Sigmoid colon (tissue), 7 donors: ENCODE data around the gene CT45A8. TPM values are rescaled to one million over a fixed set of nuclear protein-coding genes. Genes with fewer than 3 reads are reported as not detected.
"Not testable (repeated sequence)": the region's sequence is repeated elsewhere in the genome, so short reads cannot be mapped to it uniquely, and the experiment has no call there.

Source experiments
- DNase-seq: peaks from one replicate; pipeline ENCODE4 v3.0.0-alpha.2; 2019
- H3K27ac ChIP-seq, 4 donors: fragments of 200-600 bp; sonication (generic); one replicate each; pipeline ENCODE4 v1.5.1; 2016 to 2019; ENCODE audit warnings: mild to moderate bottlenecking in 1 of 4
- H3K27me3 ChIP-seq, 3 donors: fragments of 200-600 bp; sonication (generic); one replicate each; pipeline ENCODE4 v1.5.1; 2019; ENCODE audit warnings: mild to moderate bottlenecking in 1 of 3
- H3K36me3 ChIP-seq, 4 donors: fragments of 200-600 bp; sonication (generic); one replicate each; pipeline ENCODE4 v1.5.1; 2016 to 2019
- H3K4me1 ChIP-seq, 4 donors: fragments of 200-600 bp; sonication (generic); one replicate each; pipeline ENCODE4 v1.5.1; 2017 to 2019
- H3K4me3 ChIP-seq, 4 donors: fragments of 200-600 bp; sonication (generic); one replicate each; pipeline ENCODE4 v1.5.1; 2017 to 2019; ENCODE audit warnings: mild to moderate bottlenecking in 2 of 4, moderate library complexity in 1 of 4
- H3K9me3 ChIP-seq, 4 donors: fragments of 200-600 bp in 3 of 4; sonication (generic) in 3 of 4; one replicate each; pipeline versions ENCODE4 v1.5.1 to v1.6.1; 2013 to 2019
- CTCF ChIP-seq, 4 experiments: fragments of 450-650 bp in 3 of 4; fragments of 200-600 bp in 1 of 4; IDR thresholded peaks; one replicate each; pipeline ENCODE4 v1.5.1; 2016 to 2019; ENCODE audit warnings: antibody characterized with exemption in 4 of 4, mild to moderate bottlenecking in 3 of 4, moderate library complexity in 2 of 4
- EP300 ChIP-seq, 4 donors: sonication (generic); formaldehyde crosslinking; IDR thresholded peaks; one replicate each; pipeline ENCODE4 v1.6.1; 2017; ENCODE audit warnings: antibody characterized with exemption in 4 of 4
- POLR2A ChIP-seq, 2 donors: fragments of 450-650 bp; IDR thresholded peaks; one replicate each; pipeline ENCODE4 v1.6.1; 2016; ENCODE audit warnings: antibody characterized with exemption in 2 of 2, mild to moderate bottlenecking in 2 of 2, moderate library complexity in 2 of 2
- POLR2AphosphoS5 ChIP-seq, 4 donors: sonication (generic); formaldehyde crosslinking; IDR thresholded peaks; one replicate each; pipeline ENCODE4 v1.6.1; 2017; ENCODE audit warnings: antibody characterized with exemption in 4 of 4
- WGBS, 2 donors: extraction: QIAGEN DNeasy Blood & Tissue Kit; methylation state at CpG; one replicate each; pipeline ENCODE4 v1.1.7; 2013; 5-methylcytosine and 5-hydroxymethylcytosine counted together
- intact Hi-C: fragments of 100-400 bp; cut with DNase I; formaldehyde crosslinking; loops from one replicate; pipeline ENCODE4 v1.15.1; 2023
- polyA plus RNA-seq, 3 donors: library from polyadenylated mRNA; stranded (reverse); fragments of 200-250 nt; gene quantifications; one replicate each; pipeline ENCODE4 v1.2.3, GENCODE V29; 2013
- total RNA-seq, 4 donors: library from RNA; depleted of rRNA; stranded (reverse); fragments of >200 nt; gene quantifications; one replicate each; pipeline ENCODE4 v1.1.0, GENCODE V29; 2016
- donor health status: healthy with polysubstance abuse.
- donor health status: Bipolar disorder and iron deficiency.
- donor health status: healthy.

The CT45A8 gene
- total RNA-seq (not detected), polyA plus RNA-seq (not detected)

GRCh38 chrX:135854438-135854837, at the start of gene CT45A8:
Gene CT45A8, minus strand, starts transcription at chrX:135854538. Its CDS starts 3,755 bp downstream, at chrX:135850783.
- H3K9me3 ChIP-seq, H3K4me1 ChIP-seq, H3K4me3 ChIP-seq, H3K36me3 ChIP-seq, H3K27me3 ChIP-seq, intact Hi-C loops, DNase-seq, H3K27ac ChIP-seq: not testable (repeated sequence)
- no CpG with 5 or more reads among the region's 17 CpGs for WGBS, 2 donors

- WGBS, 2 donors: 92 to 93% methylated on average over 22 of the region's 22 CpGs
- no peak for DNase-seq
- intact Hi-C loops: no loop called here
- Histone ChIP-seq H3K36me3 (no peaks in the 10 kb centered on the region), H3K9me3 (no peaks in the 10 kb centered on the region), H3K4me3 (no peak within 1 kb of the TSS), H3K27ac (no peak within 1 kb of the TSS), H3K27me3 (no peaks in the 10 kb centered on the region), H3K4me1 (no peaks in the 10 kb centered on the region)
- TF ChIP-seq POLR2AphosphoS5 (IDR thresholded peaks at IDR 0.05): no peak
- TF ChIP-seq CTCF (IDR thresholded peaks at IDR 0.05): no peak
- no peak for TF ChIP-seq POLR2A (IDR thresholded peaks at IDR 0.05)
- TF ChIP-seq EP300 (IDR thresholded peaks at IDR 0.05): no peak
Measured at GRCh38 chrX:135893294-135893817, 39.0 kb upstream of the CT45A8 start, which contains the start of the genes CT45A10 and SAGE1. Gene CT45A10, minus strand, starts transcription at chrX:135893444. Its CDS starts 8,100 bp downstream, at chrX:135885344. Gene SAGE1, plus strand, starts transcription at chrX:135893716. Its CDS starts 2,527 bp downstream, at chrX:135896243.

GRCh38 chrX:135892781-135893180, 38.4 kb upstream of the CT45A8 start:
- Histone ChIP-seq H3K9me3 (no peaks in the 10 kb centered on the region), H3K4me1 (no peaks in the 10 kb centered on the region), H3K27ac (no peak overlapping the region), H3K27me3 (no peaks in the 10 kb centered on the region), H3K36me3 (no peaks in the 10 kb centered on the region), H3K4me3 (no peak overlapping the region)
- no peak for DNase-seq
- intact Hi-C loops: no loop called here
- TF ChIP-seq CTCF (IDR thresholded peaks at IDR 0.05): no peak
- 88 to 91% methylated on average over 11 of the region's 11 CpGs for WGBS, 2 donors

- WGBS, 2 donors: 82 to 90% methylated on average over 14 of the region's 14 CpGs
- no peak overlapping the region for H3K27ac ChIP-seq
- no peaks in the 10 kb centered on the region for H3K9me3 ChIP-seq
- TF ChIP-seq EP300 (IDR thresholded peaks at IDR 0.05) (no peak), POLR2A (IDR thresholded peaks at IDR 0.05) (no peak), POLR2AphosphoS5 (IDR thresholded peaks at IDR 0.05) (no peak), CTCF (IDR thresholded peaks at IDR 0.05) (no peak)
- H3K4me3 ChIP-seq: no peak overlapping the region
- intact Hi-C loops: no loop called here
- DNase-seq: no peak
- H3K27me3 ChIP-seq: no peaks in the 10 kb centered on the region
- H3K36me3 ChIP-seq: no peaks in the 10 kb centered on the region
- H3K4me1 ChIP-seq: no peaks in the 10 kb centered on the region
Measured at GRCh38 chrX:135890087-135890585, 35.8 kb upstream of the CT45A8 start.

- H3K4me1 ChIP-seq, intact Hi-C loops, H3K27ac ChIP-seq, H3K27me3 ChIP-seq, H3K4me3 ChIP-seq, DNase-seq, H3K9me3 ChIP-seq, H3K36me3 ChIP-seq: not testable (repeated sequence)
- 71 to 77% methylated on average over 15 of the region's 15 CpGs for WGBS, 2 donors
Measured at GRCh38 chrX:135888976-135889375, 34.6 kb upstream of the CT45A8 start.

GRCh38 chrX:135888230-135888629, 33.9 kb upstream of the CT45A8 start:
- H3K4me1 ChIP-seq, H3K9me3 ChIP-seq, intact Hi-C loops, H3K36me3 ChIP-seq, H3K27me3 ChIP-seq, H3K4me3 ChIP-seq, H3K27ac ChIP-seq: not testable (repeated sequence)
- 91% methylated on average over 10 of the region's 18 CpGs for WGBS, 2 donors
- DNase-seq: peak; percentile 68

GRCh38 chrX:135882741-135883140, 28.4 kb upstream of the CT45A8 start:
- H3K27ac ChIP-seq, H3K27me3 ChIP-seq, intact Hi-C loops, H3K9me3 ChIP-seq, DNase-seq, H3K36me3 ChIP-seq, H3K4me3 ChIP-seq, H3K4me1 ChIP-seq: not testable (repeated sequence)
- WGBS, 2 donors: 35 to 63% methylated on average over 4 of the region's 5 CpGs

- WGBS, 2 donors: no CpG with 5 or more reads among the region's 17 CpGs
- H3K9me3 ChIP-seq, intact Hi-C loops, H3K27ac ChIP-seq, H3K4me1 ChIP-seq, H3K36me3 ChIP-seq, DNase-seq, H3K4me3 ChIP-seq, H3K27me3 ChIP-seq: not testable (repeated sequence)
Measured at GRCh38 chrX:135871712-135872111, 17.4 kb upstream of the CT45A8 start, which contains the start of gene CT45A9. Gene CT45A9, minus strand, starts transcription at chrX:135871812. Its CDS starts 3,751 bp downstream, at chrX:135868061.

GRCh38 chrX:135837180-135837579, 17.2 kb downstream of the CT45A8 start, which contains the start of gene CT45A7:
Gene CT45A7, minus strand, starts transcription at chrX:135837280. Its CDS starts 3,747 bp downstream, at chrX:135833533.
- DNase-seq, H3K9me3 ChIP-seq, H3K4me3 ChIP-seq, H3K27me3 ChIP-seq, H3K4me1 ChIP-seq, H3K27ac ChIP-seq, H3K36me3 ChIP-seq, intact Hi-C loops: not testable (repeated sequence)
- no CpG with 5 or more reads among the region's 17 CpGs for WGBS, 2 donors
